GM18517 (cell line): ENCODE measurements around the gene HSPA1L.

ENCODE experiments used
- ATAC-seq: cut with Tn5 transposase; IDR thresholded peaks from one replicate; pipeline ENCODE4 v1.9.1; 2021; ENCODE audit warnings: mild to moderate bottlenecking, moderate library complexity; ENCODE audit not compliant: unreplicated experiment

Gene HSPA1L

GRCh38 chr6:31784098-31784925 is 30.8 kb downstream of the HSPA1L start:
- no peak for ATAC-seq

GRCh38 chr6:31782126-31782855 is 32.8 kb downstream of the HSPA1L start:
- no peak for ATAC-seq

- no peak for ATAC-seq
Measured at GRCh38 chr6:31781244-31782125, 33.6 kb downstream of the HSPA1L start.

- no peak for ATAC-seq
Measured at GRCh38 chr6:31780507-31781243, 34.4 kb downstream of the HSPA1L start.

- ATAC-seq = no peak
Measured at GRCh38 chr6:31779908-31780307, 35.2 kb downstream of the HSPA1L start.

GRCh38 chr6:31778999-31779885 is 35.8 kb downstream of the HSPA1L start:
- no peak for ATAC-seq

- ATAC-seq = no peak
Measured at GRCh38 chr6:31778193-31778592, 36.9 kb downstream of the HSPA1L start.

GRCh38 chr6:31777667-31778050 is 37.4 kb downstream of the HSPA1L start:
- ATAC-seq = no peak

GRCh38 chr6:31776989-31777666 is 38.0 kb downstream of the HSPA1L start, which contains the start of gene VWA7:
Gene VWA7 (minus strand): TSS chr6:31777328. CDS start chr6:31776779, 549 bp downstream.
- peak; percentile 67 for ATAC-seq

- peak; percentile 15 for ATAC-seq
Measured at GRCh38 chr6:31776485-31776988, 38.5 kb downstream of the HSPA1L start.

GRCh38 chr6:31775633-31776484 is 39.2 kb downstream of the HSPA1L start:
- no peak for ATAC-seq

GRCh38 chr6:31775184-31775583 is 39.9 kb downstream of the HSPA1L start:
- ATAC-seq = no peak

- ATAC-seq = no peak
Measured at GRCh38 chr6:31771992-31772358, 43.1 kb downstream of the HSPA1L start.

GRCh38 chr6:31770860-31771259 is 44.2 kb downstream of the HSPA1L start:
- ATAC-seq = no peak

- no peak for ATAC-seq
Measured at GRCh38 chr6:31769684-31770371, 45.3 kb downstream of the HSPA1L start.

GRCh38 chr6:31768363-31769257 is 46.5 kb downstream of the HSPA1L start:
- ATAC-seq = no peak
